ENCODE results near the gene ANKRD13B.

DNA sequence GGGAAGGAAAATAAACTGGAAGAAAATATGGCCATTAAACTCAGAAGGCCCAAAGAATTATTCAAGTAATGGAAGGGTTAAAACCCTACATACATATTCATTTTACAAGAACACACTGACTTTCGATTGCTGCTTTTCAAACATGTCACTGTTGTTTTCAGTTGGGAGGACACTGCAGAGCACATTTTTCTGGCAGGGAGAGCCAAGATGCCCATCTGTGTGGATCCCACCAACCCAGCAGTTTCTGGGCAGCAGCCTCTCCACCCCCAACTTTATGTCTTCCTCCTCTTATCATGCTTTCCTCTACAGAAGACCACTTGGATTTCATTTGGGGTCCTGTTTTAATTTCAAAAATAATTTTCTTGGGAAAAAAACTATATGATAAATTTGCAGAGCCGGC lies 36.9 kb downstream of the ANKRD13B start:
- TF ChIP-seq, protein P1, sequence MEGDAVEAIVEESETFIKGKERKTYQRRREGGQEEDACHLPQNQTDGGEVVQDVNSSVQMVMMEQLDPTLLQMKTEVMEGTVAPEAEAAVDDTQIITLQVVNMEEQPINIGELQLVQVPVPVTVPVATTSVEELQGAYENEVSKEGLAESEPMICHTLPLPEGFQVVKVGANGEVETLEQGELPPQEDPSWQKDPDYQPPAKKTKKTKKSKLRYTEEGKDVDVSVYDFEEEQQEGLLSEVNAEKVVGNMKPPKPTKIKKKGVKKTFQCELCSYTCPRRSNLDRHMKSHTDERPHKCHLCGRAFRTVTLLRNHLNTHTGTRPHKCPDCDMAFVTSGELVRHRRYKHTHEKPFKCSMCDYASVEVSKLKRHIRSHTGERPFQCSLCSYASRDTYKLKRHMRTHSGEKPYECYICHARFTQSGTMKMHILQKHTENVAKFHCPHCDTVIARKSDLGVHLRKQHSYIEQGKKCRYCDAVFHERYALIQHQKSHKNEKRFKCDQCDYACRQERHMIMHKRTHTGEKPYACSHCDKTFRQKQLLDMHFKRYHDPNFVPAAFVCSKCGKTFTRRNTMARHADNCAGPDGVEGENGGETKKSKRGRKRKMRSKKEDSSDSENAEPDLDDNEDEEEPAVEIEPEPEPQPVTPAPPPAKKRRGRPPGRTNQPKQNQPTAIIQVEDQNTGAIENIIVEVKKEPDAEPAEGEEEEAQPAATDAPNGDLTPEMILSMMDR (optimal IDR thresholded peaks at IDR 0.05 in 1 of 3, IDR thresholded peaks at IDR 0.05 in 1 of 3, conservative IDR thresholded peaks at IDR 0.05 in 1 of 3; ENCODE audit: extremely low read depth in 1 of 3, insufficient read depth in 2 of 3, low read length in 3 of 3), result no peak
- no peak for TF ChIP-seq EZH2 (IDR thresholded peaks at IDR 0.05; ENCODE audit: low read length)
